Measurements from ENCODE around the gene TYROBP.

TYROBP gene

DNA sequence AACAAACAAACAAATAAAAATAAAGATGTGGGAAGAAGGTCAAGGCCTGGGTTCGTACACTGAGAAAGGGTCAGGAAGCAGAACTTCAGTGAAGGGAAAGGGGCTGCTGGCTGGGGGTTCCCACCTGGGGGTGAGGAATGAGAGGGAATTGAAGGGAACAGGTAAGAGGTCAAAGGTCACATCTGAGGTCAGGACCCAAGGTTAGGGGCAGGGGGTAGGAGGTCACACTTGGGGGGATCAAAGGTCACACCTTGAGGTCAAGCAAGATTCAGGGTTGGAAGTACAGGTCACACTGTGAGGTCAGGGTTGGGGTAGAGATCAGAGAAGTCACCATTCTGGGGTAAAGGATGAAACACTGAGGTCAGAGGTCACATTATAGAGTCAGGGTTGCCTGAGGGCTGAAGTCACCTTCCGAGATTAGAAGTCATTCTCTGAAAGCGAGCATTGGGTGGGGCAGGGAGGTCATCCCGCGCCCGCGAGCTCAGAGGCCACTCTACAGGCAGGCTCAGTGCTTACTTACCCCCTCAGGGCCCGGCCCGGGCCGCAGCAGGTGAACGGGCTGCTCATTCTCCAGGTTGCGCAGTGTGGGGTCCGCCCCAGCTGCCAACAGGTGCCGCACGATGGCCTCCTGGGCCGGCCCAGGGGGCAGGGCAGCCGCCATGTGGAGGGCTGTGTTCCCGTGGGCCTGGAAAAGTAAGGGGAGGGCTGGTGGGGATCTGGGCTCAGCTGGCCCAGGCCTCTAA is 18.6 kb downstream of the TYROBP start:
- Histone ChIP-seq H3K36me3 (ENCODE audit: control insufficient read depth in 2 of 2, insufficient read depth in 2 of 2, low read length in 2 of 2) (peaks cover 16 to 42% of the 10 kb centered on the region in 2 donors), H3K27ac (ENCODE audit: low read depth in 2 of 2, low read length in 2 of 2) (no peak overlapping the region), H3K4me3 (ENCODE audit: low read length in 2 of 2) (no peak overlapping the region), H3K9ac (ENCODE audit: low read depth in 1 of 2, low read length in 2 of 2) (no peak overlapping the region), H3K4me1 (ENCODE audit: control insufficient read depth in 2 of 2, insufficient read depth in 2 of 2, low read length in 2 of 2) (no peaks in the 10 kb centered on the region), H3K27me3 (ENCODE audit: control insufficient read depth in 2 of 2, insufficient read depth in 2 of 2, low read length in 2 of 2) (no peaks in the 10 kb centered on the region), H3K9me3 (ENCODE audit: control insufficient read depth in 2 of 2, low read length in 2 of 2) (no peaks in the 10 kb centered on the region)

DNA sequence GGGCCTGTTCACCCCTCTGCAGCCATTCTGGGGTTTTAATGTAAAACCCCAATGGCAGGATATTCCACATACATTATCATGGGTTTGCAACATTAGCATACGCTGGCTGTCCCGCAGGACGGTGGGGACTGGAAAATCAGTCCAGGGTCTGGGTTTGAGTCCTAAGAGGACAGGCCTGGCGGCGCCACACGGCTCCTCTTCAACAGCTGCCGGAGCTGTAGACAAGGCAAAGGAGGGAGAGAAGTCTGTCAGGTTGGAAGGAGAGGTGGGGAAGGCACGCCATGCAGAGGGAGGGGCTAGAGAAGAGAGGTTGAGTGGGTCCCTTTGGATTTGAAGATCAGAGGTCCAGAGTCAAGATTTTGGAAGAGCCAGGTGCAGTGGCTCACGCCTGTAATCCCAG is 19.7 kb downstream of the TYROBP start:
- Histone ChIP-seq H3K4me1 (ENCODE audit: control insufficient read depth in 2 of 2, insufficient read depth in 2 of 2, low read length in 2 of 2) (no peaks in the 10 kb centered on the region), H3K4me3 (ENCODE audit: low read length in 2 of 2) (no peak overlapping the region), H3K27ac (ENCODE audit: low read depth in 2 of 2, low read length in 2 of 2) (no peak overlapping the region), H3K36me3 (ENCODE audit: control insufficient read depth in 2 of 2, insufficient read depth in 2 of 2, low read length in 2 of 2) (peaks cover 16 to 37% of the 10 kb centered on the region in 2 donors), H3K27me3 (ENCODE audit: control insufficient read depth in 2 of 2, insufficient read depth in 2 of 2, low read length in 2 of 2) (no peaks in the 10 kb centered on the region), H3K9me3 (ENCODE audit: control insufficient read depth in 2 of 2, low read length in 2 of 2) (no peaks in the 10 kb centered on the region), H3K9ac (ENCODE audit: low read depth in 1 of 2, low read length in 2 of 2) (no peak overlapping the region)

DNA sequence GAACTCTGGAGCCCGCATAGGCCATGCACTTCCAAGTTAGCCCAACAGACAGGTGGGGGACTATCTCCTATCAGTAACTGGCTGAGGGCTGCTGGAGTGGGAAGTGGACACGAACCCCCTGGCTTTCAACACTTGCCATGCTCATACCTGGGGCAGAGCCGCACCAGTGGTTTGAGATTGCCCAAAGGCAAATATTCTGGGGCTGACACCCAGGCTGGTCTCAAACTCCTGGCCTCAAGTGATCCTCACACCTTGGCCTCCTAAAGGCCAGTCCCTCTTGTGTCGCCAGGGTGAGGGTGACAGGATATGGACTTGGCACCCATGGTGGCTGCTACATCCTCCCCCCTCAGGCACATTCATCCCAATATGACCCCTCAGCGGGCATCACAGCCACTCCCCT is 20.9 kb downstream of the TYROBP start:
- Histone ChIP-seq H3K9ac (ENCODE audit: low read depth in 1 of 2, low read length in 2 of 2) (no peak overlapping the region), H3K27me3 (ENCODE audit: control insufficient read depth in 2 of 2, insufficient read depth in 2 of 2, low read length in 2 of 2) (no peaks in the 10 kb centered on the region), H3K27ac (ENCODE audit: low read depth in 2 of 2, low read length in 2 of 2) (no peak overlapping the region), H3K4me1 (ENCODE audit: control insufficient read depth in 2 of 2, insufficient read depth in 2 of 2, low read length in 2 of 2) (no peaks in the 10 kb centered on the region), H3K4me3 (ENCODE audit: low read length in 2 of 2) (no peak overlapping the region), H3K9me3 (ENCODE audit: control insufficient read depth in 2 of 2, low read length in 2 of 2) (no peaks in the 10 kb centered on the region), H3K36me3 (ENCODE audit: control insufficient read depth in 2 of 2, insufficient read depth in 2 of 2, low read length in 2 of 2) (peaks cover 13 to 33% of the 10 kb centered on the region in 2 donors)

DNA sequence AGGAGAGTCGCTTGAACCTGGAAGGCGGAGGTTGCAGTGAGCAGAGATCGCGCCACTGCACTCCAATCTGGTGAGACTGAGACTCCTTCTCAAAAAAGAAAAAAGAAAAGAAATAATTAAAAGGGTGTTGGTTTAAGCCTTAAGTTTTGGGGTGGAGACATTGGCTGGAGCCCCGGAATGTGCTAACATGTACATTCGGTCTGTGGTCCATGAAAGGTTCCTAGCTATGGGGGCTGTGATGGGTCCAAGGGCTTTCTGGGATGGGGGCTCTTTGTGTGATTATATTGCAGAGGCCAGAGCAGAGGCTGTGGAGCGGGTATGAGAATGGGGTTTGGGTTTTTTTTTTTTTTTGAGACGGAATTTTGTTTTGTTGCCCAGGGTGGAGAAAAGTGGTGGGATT is 22.2 kb downstream of the TYROBP start:
- H3K36me3 ChIP-seq (ENCODE audit: control insufficient read depth in 2 of 2, insufficient read depth in 2 of 2, low read length in 2 of 2) = peaks cover 11 to 30% of the 10 kb centered on the region in 2 donors
- H3K27me3 ChIP-seq (ENCODE audit: control insufficient read depth in 2 of 2, insufficient read depth in 2 of 2, low read length in 2 of 2) = no peaks in the 10 kb centered on the region
- H3K9ac ChIP-seq (ENCODE audit: low read depth in 1 of 2, low read length in 2 of 2) = no peak overlapping the region
- no peaks in the 10 kb centered on the region for H3K9me3 ChIP-seq (ENCODE audit: control insufficient read depth in 2 of 2, low read length in 2 of 2)
- no peaks in the 10 kb centered on the region for H3K4me1 ChIP-seq (ENCODE audit: control insufficient read depth in 2 of 2, insufficient read depth in 2 of 2, low read length in 2 of 2)
- no peak overlapping the region for H3K4me3 ChIP-seq (ENCODE audit: low read length in 2 of 2)
- no peak overlapping the region for H3K27ac ChIP-seq (ENCODE audit: low read depth in 2 of 2, low read length in 2 of 2)

DNA sequence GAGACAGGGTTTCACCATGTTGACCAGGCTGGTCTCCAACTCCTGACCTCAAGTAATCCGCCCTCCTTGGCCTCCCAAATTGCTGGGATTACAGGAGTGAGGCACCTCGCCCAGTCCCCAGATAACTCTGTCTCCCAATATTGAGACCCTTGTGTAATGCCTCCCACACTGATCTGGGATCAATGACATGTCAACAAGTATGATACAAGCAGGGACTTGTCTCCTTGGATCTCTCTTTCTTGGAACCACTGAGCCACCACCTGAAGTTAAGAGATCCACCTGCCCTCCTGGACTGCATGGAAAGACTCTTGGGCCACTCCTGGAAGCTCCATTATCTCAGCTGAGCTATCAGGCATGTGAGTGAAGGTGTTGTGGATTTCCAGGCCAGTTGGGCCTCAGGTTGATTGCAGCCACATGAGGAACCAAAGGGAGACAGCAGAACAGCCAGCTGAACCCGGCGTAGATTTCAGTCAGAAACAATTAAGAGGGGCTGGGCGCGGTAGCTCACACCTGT is 22.8 kb downstream of the TYROBP start:
- Histone ChIP-seq H3K4me3 (ENCODE audit: low read length in 2 of 2) (no peak overlapping the region), H3K36me3 (ENCODE audit: control insufficient read depth in 2 of 2, insufficient read depth in 2 of 2, low read length in 2 of 2) (peaks cover 8 to 24% of the 10 kb centered on the region in 2 donors), H3K27ac (ENCODE audit: low read depth in 2 of 2, low read length in 2 of 2) (no peak overlapping the region), H3K4me1 (ENCODE audit: control insufficient read depth in 2 of 2, insufficient read depth in 2 of 2, low read length in 2 of 2) (no peaks in the 10 kb centered on the region), H3K9ac (ENCODE audit: low read depth in 1 of 2, low read length in 2 of 2) (no peak overlapping the region), H3K27me3 (ENCODE audit: control insufficient read depth in 2 of 2, insufficient read depth in 2 of 2, low read length in 2 of 2) (no peaks in the 10 kb centered on the region), H3K9me3 (ENCODE audit: control insufficient read depth in 2 of 2, low read length in 2 of 2) (no peaks in the 10 kb centered on the region)

DNA sequence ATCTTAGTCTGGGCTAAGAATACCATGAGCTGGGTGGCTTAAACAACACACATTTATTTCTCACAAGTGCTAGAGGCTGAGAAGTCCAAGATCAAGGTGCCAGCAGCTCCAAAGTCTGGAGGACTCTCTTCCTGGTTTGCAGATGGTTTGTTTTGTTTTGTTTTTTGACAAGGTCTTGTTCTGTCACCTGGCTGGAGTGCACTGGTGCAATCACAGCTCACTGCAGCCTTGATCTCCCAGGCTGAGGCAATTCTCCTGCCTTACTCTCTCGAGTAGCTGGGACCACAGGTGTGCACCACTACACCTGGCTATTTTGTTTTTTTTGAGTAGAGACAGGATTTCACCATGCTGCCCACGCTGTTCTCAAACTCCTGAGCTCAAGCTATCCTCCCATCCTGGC is 24.2 kb downstream of the TYROBP start:
- no peak overlapping the region for H3K4me3 ChIP-seq (ENCODE audit: low read length in 2 of 2)

DNA sequence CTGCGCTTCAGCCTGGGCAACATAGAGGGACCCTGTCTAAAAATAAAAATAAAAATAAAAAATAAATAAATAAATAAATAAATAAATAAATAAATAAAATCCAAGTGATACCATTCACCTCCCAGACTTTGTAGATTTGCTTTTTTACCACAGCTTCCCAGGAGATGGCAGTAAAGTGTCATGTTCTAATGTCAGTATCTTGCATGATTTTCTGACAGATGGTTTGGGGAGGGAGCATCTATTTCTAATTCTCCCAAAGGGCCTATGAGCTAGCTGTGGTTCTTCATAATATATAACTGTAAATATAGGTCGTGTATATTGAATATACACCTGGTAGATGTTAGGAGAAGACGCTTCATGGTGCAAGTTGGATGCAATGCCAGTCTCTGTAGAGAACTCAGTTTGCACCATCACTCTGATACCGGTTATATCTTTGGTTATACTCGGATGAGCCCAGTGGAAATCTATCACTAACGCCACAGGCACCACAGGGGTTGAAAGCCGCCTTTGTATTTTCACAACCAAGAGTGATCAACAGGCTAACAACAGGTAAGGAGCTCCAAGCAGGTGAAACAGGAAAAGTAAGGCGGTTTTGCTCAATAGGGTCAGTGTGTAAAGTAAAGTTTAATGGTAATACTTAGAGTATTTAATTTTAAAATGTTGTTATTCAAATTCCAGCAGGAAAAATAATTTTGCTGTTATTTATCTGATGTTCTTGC is 25.8 kb downstream of the TYROBP start:
- Histone ChIP-seq H3K27me3 (ENCODE audit: control insufficient read depth in 2 of 2, insufficient read depth in 2 of 2, low read length in 2 of 2) (peaks cover 7 to 9% of the 10 kb centered on the region in 2 donors), H3K36me3 (ENCODE audit: control insufficient read depth in 2 of 2, insufficient read depth in 2 of 2, low read length in 2 of 2) (no peaks in the 10 kb centered on the region), H3K4me3 (ENCODE audit: low read length in 2 of 2) (no peak overlapping the region), H3K9ac (ENCODE audit: low read depth in 1 of 2, low read length in 2 of 2) (no peak overlapping the region), H3K27ac (ENCODE audit: low read depth in 2 of 2, low read length in 2 of 2) (no peak overlapping the region), H3K4me1 (ENCODE audit: control insufficient read depth in 2 of 2, insufficient read depth in 2 of 2, low read length in 2 of 2) (peaks cover 0 to 2% of the 10 kb centered on the region in 2 donors), H3K9me3 (ENCODE audit: control insufficient read depth in 2 of 2, low read length in 2 of 2) (no peaks in the 10 kb centered on the region)

More for the DNA sequence above, 24.2 kb downstream of the TYROBP start:
- Histone ChIP-seq H3K4me1 (ENCODE audit: control insufficient read depth in 2 of 2, insufficient read depth in 2 of 2, low read length in 2 of 2) (peaks cover 0 to 2% of the 10 kb centered on the region in 2 donors), H3K36me3 (ENCODE audit: control insufficient read depth in 2 of 2, insufficient read depth in 2 of 2, low read length in 2 of 2) (peaks cover 0 to 11% of the 10 kb centered on the region in 2 donors), H3K27ac (ENCODE audit: low read depth in 2 of 2, low read length in 2 of 2) (no peak overlapping the region), H3K9me3 (ENCODE audit: control insufficient read depth in 2 of 2, low read length in 2 of 2) (no peaks in the 10 kb centered on the region), H3K9ac (ENCODE audit: low read depth in 1 of 2, low read length in 2 of 2) (no peak overlapping the region), H3K27me3 (ENCODE audit: control insufficient read depth in 2 of 2, insufficient read depth in 2 of 2, low read length in 2 of 2) (peaks cover 3 to 4% of the 10 kb centered on the region in 2 donors)

DNA sequence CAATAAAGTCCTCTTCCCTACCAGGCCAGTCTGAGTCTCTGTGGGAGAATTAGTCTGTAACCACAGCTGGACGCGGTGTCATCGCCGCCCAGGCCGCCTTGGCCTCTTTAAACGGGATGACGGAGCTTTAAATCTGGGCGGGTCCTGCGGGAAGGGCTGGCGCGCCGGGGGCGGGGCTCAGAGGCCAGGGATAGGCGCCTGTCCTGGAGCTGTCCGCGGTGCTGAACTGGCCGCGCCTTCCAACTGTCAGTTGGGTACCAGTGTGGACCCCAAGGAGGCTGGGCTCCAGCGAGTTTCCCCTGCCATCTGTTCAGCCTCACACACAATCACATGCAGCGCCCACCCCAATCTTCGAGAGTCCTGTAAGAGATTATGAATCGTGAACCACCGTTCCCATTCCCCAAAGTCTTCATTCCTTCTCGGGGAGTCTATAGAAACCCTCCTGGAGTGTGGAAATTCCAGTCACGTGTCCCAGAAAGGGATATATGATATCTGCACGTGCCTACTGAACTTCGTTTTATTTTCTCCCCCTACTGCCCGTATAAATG is 28.3 kb downstream of the TYROBP start:
- no peak overlapping the region for H3K27ac ChIP-seq (ENCODE audit: low read depth in 2 of 2, low read length in 2 of 2)
- H3K9ac ChIP-seq (ENCODE audit: low read depth in 1 of 2, low read length in 2 of 2) = no peak overlapping the region
- H3K4me1 ChIP-seq (ENCODE audit: control insufficient read depth in 2 of 2, insufficient read depth in 2 of 2, low read length in 2 of 2) = peaks cover 0 to 2% of the 10 kb centered on the region in 2 donors
- no peaks in the 10 kb centered on the region for H3K36me3 ChIP-seq (ENCODE audit: control insufficient read depth in 2 of 2, insufficient read depth in 2 of 2, low read length in 2 of 2)
- H3K4me3 ChIP-seq (ENCODE audit: low read length in 2 of 2) = no peak overlapping the region
- H3K27me3 ChIP-seq (ENCODE audit: control insufficient read depth in 2 of 2, insufficient read depth in 2 of 2, low read length in 2 of 2) = peaks cover 7 to 9% of the 10 kb centered on the region in 2 donors
- no peaks in the 10 kb centered on the region for H3K9me3 ChIP-seq (ENCODE audit: control insufficient read depth in 2 of 2, low read length in 2 of 2)

DNA sequence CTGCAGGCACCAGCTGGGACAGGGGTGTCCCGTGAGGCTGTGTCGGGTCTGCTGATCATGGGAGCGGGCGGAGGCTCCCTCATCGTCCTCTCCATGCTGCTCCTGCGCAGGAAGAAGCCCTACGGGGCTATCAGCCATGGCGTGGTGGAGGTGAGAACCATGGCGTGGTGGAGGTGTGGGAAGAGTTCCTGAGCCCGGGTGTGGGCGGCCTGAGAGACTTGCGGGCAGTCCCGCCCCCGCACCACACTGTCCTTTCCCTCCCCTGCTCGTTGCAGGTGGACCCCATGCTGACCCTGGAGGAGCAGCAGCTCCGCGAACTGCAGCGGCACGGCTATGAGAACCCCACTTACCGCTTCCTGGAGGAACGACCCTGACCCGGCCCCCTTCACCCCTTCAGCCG is 29.0 kb downstream of the TYROBP start:
- Histone ChIP-seq H3K27ac (ENCODE audit: low read depth in 2 of 2, low read length in 2 of 2) (no peak overlapping the region), H3K4me3 (ENCODE audit: low read length in 2 of 2) (no peak overlapping the region), H3K36me3 (ENCODE audit: control insufficient read depth in 2 of 2, insufficient read depth in 2 of 2, low read length in 2 of 2) (no peaks in the 10 kb centered on the region), H3K9ac (ENCODE audit: low read depth in 1 of 2, low read length in 2 of 2) (no peak overlapping the region), H3K4me1 (ENCODE audit: control insufficient read depth in 2 of 2, insufficient read depth in 2 of 2, low read length in 2 of 2) (peaks cover 0 to 2% of the 10 kb centered on the region in 2 donors), H3K27me3 (ENCODE audit: control insufficient read depth in 2 of 2, insufficient read depth in 2 of 2, low read length in 2 of 2) (peaks cover 7 to 9% of the 10 kb centered on the region in 2 donors), H3K9me3 (ENCODE audit: control insufficient read depth in 2 of 2, low read length in 2 of 2) (no peaks in the 10 kb centered on the region)

DNA sequence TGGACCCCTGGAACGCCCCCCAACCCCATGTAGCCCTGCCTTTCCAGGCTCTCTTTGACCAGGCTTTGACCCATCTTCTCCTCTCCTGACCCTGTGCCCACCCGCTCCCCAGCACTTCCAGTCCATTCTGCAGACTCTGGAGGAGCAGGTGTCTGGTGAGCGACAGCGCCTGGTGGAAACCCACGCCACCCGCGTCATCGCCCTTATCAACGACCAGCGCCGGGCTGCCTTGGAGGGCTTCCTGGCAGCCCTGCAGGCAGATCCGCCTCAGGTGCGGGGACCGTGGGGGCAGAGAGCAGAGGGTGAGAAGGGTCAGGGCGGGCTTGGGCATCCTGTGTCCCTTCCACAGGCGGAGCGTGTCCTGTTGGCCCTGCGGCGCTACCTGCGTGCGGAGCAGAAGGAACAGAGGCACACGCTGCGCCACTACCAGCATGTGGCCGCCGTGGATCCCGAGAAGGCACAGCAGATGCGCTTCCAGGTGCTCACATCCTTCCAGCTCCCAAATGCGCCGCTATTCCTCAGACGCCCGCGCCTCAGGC is 33.6 kb downstream of the TYROBP start:
- H3K4me1 ChIP-seq (ENCODE audit: control insufficient read depth in 2 of 2, insufficient read depth in 2 of 2, low read length in 2 of 2) = peaks cover 0 to 5% of the 10 kb centered on the region in 2 donors
- peaks cover 7 to 17% of the 10 kb centered on the region in 2 donors for H3K27me3 ChIP-seq (ENCODE audit: control insufficient read depth in 2 of 2, insufficient read depth in 2 of 2, low read length in 2 of 2)
- H3K27ac ChIP-seq (ENCODE audit: low read depth in 2 of 2, low read length in 2 of 2) = no peak overlapping the region
- no peaks in the 10 kb centered on the region for H3K36me3 ChIP-seq (ENCODE audit: control insufficient read depth in 2 of 2, insufficient read depth in 2 of 2, low read length in 2 of 2)
- H3K4me3 ChIP-seq (ENCODE audit: low read length in 2 of 2) = no peak overlapping the region
- H3K9me3 ChIP-seq (ENCODE audit: control insufficient read depth in 2 of 2, low read length in 2 of 2) = no peaks in the 10 kb centered on the region
- no peak overlapping the region for H3K9ac ChIP-seq (ENCODE audit: low read depth in 1 of 2, low read length in 2 of 2)
